ENCODE results near the gene OSBPL9. TPM values are rescaled to one million over a fixed set of nuclear protein-coding genes. Genes with fewer than 3 reads are reported as not detected.

OSBPL9 gene
- total and polyA plus RNA-seq, 10 of the 15 experiments (the other 5 are each of a cell fraction or from before 2014, with no cell fraction given), result 25.9 to 156 (median 108) TPM

DNA sequence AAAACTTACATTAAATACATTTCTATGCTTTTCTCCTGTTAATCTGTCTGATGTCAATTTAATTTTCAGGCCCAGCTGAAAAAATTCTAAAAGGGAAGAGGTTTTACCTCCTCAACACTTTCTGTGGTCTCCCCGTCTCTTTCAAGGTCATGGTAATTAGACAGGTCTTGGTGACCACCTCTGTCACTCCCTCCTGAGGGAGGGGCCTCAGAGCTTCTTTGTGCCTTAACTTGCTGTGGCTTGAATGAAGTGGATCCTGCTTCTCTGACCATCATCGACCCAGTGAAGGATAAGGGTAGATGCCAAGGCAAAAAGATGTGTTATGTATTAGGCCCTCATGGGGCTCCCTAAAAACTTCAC, 40.8 kb upstream of the OSBPL9 start:
- Histone ChIP-seq H3K27me3 (replicated peaks in 1 of 2; ENCODE audit: control insufficient read depth in 2 of 2, insufficient read depth in 2 of 2, low read length in 1 of 2) (no peaks in the 10 kb centered on the region), H3K4me2 (ENCODE audit: control insufficient read depth, insufficient read depth) (peak overlapping the region; percentile 20; the same call in 1 of the 2 replicates), H3K9me3 (replicated peaks; ENCODE audit: control insufficient read depth, insufficient read depth, low read length) (no peaks in the 10 kb centered on the region), H2AFZ (ENCODE audit: control insufficient read depth, low read depth, low read length) (peak overlapping the region; percentile 36; the same call in 1 of the 2 replicates), H3K79me2 (ENCODE audit: control insufficient read depth, insufficient read depth, low read length) (no peaks in the 10 kb centered on the region), H3K36me3 (ENCODE audit: control insufficient read depth in 2 of 2, insufficient read depth in 2 of 2, low read length in 1 of 2) (no peaks in the 10 kb centered on the region), H4K20me1 (ENCODE audit: control insufficient read depth, insufficient read depth) (no peaks in the 10 kb centered on the region), H3K4me3 (no peak overlapping the region), H3K9ac (ENCODE audit: control insufficient read depth, insufficient read depth, low read length) (no peak overlapping the region), H3K4me1 (ENCODE audit: control insufficient read depth, insufficient read depth, low read length) (peaks cover 34% of the 10 kb centered on the region), H3K27ac (ENCODE audit: control insufficient read depth, insufficient read depth) (peak overlapping the region; percentile 60; the same call in 1 of the 2 replicates)
- ChIA-PET RAD21 (ENCODE audit: unreplicated experiment) (interaction anchor here (1.0 kb wide), 1 partner anchor 162 kb away, joined by 4 read pairs; no protein-coding TSS in a partner anchor), POLR2A (interaction anchor here (0.8 kb wide), 1 partner anchor 1267 kb away, joined by 3 read pairs; the partner anchor contains the start of gene ZYG11A), CTCF (interaction anchor here (0.7 to 3.4 kb wide), 3 partner anchors 95 to 193 kb away, joined by 4 to 9 read pairs (median 4); no protein-coding TSS in a partner anchor), SMC1A (ENCODE audit: uncharacterized antibody, unreplicated experiment) (interaction anchor here (0.6 to 1.9 kb wide), 8 partner anchors 12 to 304 kb away, joined by 3 to 5 read pairs (median 4); no protein-coding TSS in a partner anchor)
- intact Hi-C loops (cut with micrococcal nuclease; ENCODE audit: unreplicated experiment), result no loop called here
- DNase-seq (ENCODE audit: low read depth, low spot score) (no peak), ATAC-seq (peak; percentile 76), FAIRE-seq (no peak)
- in situ Hi-C loops (cut with MboI), result no loop called here
- no TSS peak for BruUV-seq (replicated peaks)
- WGBS (ENCODE audit: insufficient coverage, insufficient replicate concordance, low lambda C conversion rate, missing lambda C conversion rate), result 2% methylated on average over 2 of the region's 2 CpGs
- TF ChIP-seq RFX5 (IDR thresholded peaks at IDR 0.05; ENCODE audit: low read depth, low read length) (no peak), WRNIP1 (IDR thresholded peaks at IDR 0.05; ENCODE audit: borderline replicate concordance, low read depth, low read length) (no peak), ESRRA (IDR thresholded peaks at IDR 0.05; ENCODE audit: low read length) (no peak), SPI1 (IDR thresholded peaks at IDR 0.05; ENCODE audit: borderline replicate concordance, insufficient read depth, low read depth, low read length) (0 out of 2 replicates have a peak, but pooled peaks have one; percentile 24), GATAD2B (conservative IDR thresholded peaks at IDR 0.05; ENCODE audit: low read depth) (no peak), NFXL1 (IDR thresholded peaks at IDR 0.05; ENCODE audit: borderline replicate concordance) (no peak), CREM (IDR thresholded peaks at IDR 0.05; ENCODE audit: low read depth) (no peak), CBFB (IDR thresholded peaks at IDR 0.05; ENCODE audit: low read depth) (no peak), BCL11A (IDR thresholded peaks at IDR 0.05; ENCODE audit: low read depth, low read length) (peak; percentile 37; the same call in 1 of the 2 replicates), FOS (IDR thresholded peaks at IDR 0.05; ENCODE audit: borderline replicate concordance, extremely low read depth, insufficient read length) (no peak)
- TF ChIP-seq, protein P1, sequence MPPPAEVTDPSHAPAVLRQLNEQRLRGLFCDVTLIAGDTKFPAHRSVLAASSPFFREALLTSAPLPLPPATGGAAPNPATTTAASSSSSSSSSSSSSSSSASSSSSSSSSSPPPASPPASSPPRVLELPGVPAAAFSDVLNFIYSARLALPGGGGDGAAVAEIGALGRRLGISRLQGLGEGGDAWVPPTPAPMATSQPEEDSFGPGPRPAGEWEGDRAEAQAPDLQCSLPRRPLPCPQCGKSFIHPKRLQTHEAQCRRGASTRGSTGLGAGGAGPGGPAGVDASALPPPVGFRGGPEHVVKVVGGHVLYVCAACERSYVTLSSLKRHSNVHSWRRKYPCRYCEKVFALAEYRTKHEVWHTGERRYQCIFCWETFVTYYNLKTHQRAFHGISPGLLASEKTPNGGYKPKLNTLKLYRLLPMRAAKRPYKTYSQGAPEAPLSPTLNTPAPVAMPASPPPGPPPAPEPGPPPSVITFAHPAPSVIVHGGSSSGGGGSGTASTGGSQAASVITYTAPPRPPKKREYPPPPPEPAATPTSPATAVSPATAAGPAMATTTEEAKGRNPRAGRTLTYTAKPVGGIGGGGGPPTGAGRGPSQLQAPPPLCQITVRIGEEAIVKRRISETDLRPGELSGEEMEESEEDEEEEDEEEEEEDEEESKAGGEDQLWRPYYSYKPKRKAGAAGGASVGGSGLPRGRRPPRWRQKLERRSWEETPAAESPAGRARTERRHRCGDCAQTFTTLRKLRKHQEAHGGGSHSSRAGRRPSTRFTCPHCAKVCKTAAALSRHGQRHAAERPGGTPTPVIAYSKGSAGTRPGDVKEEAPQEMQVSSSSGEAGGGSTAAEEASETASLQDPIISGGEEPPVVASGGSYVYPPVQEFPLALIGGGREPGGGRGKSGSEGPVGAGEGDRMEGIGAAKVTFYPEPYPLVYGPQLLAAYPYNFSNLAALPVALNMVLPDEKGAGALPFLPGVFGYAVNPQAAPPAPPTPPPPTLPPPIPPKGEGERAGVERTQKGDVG (CRISPR knock-in tag; IDR thresholded peaks at IDR 0.05), result no peak
- TF ChIP-seq, protein P2, sequence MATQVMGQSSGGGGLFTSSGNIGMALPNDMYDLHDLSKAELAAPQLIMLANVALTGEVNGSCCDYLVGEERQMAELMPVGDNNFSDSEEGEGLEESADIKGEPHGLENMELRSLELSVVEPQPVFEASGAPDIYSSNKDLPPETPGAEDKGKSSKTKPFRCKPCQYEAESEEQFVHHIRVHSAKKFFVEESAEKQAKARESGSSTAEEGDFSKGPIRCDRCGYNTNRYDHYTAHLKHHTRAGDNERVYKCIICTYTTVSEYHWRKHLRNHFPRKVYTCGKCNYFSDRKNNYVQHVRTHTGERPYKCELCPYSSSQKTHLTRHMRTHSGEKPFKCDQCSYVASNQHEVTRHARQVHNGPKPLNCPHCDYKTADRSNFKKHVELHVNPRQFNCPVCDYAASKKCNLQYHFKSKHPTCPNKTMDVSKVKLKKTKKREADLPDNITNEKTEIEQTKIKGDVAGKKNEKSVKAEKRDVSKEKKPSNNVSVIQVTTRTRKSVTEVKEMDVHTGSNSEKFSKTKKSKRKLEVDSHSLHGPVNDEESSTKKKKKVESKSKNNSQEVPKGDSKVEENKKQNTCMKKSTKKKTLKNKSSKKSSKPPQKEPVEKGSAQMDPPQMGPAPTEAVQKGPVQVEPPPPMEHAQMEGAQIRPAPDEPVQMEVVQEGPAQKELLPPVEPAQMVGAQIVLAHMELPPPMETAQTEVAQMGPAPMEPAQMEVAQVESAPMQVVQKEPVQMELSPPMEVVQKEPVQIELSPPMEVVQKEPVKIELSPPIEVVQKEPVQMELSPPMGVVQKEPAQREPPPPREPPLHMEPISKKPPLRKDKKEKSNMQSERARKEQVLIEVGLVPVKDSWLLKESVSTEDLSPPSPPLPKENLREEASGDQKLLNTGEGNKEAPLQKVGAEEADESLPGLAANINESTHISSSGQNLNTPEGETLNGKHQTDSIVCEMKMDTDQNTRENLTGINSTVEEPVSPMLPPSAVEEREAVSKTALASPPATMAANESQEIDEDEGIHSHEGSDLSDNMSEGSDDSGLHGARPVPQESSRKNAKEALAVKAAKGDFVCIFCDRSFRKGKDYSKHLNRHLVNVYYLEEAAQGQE (IDR thresholded peaks at IDR 0.05; ENCODE audit: low read depth, low read length), result no peak
- TF ChIP-seq, protein P3, sequence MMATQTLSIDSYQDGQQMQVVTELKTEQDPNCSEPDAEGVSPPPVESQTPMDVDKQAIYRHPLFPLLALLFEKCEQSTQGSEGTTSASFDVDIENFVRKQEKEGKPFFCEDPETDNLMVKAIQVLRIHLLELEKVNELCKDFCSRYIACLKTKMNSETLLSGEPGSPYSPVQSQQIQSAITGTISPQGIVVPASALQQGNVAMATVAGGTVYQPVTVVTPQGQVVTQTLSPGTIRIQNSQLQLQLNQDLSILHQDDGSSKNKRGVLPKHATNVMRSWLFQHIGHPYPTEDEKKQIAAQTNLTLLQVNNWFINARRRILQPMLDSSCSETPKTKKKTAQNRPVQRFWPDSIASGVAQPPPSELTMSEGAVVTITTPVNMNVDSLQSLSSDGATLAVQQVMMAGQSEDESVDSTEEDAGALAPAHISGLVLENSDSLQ (IDR thresholded peaks at IDR 0.05), result peak; percentile 65
- TF ChIP-seq, protein P4, sequence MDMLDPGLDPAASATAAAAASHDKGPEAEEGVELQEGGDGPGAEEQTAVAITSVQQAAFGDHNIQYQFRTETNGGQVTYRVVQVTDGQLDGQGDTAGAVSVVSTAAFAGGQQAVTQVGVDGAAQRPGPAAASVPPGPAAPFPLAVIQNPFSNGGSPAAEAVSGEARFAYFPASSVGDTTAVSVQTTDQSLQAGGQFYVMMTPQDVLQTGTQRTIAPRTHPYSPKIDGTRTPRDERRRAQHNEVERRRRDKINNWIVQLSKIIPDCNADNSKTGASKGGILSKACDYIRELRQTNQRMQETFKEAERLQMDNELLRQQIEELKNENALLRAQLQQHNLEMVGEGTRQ (IDR thresholded peaks at IDR 0.05; ENCODE audit: borderline replicate concordance, low read depth, low read length), result no peak
